ENCODE results near the gene ACBD4. TPM values are rescaled to one million over a fixed set of nuclear protein-coding genes. Genes with fewer than 3 reads are reported as not detected.

Gene ACBD4
- polyA plus RNA-seq, 1 of the 3 experiments (the other 2 are of a cell fraction): 15.8 TPM

DNA sequence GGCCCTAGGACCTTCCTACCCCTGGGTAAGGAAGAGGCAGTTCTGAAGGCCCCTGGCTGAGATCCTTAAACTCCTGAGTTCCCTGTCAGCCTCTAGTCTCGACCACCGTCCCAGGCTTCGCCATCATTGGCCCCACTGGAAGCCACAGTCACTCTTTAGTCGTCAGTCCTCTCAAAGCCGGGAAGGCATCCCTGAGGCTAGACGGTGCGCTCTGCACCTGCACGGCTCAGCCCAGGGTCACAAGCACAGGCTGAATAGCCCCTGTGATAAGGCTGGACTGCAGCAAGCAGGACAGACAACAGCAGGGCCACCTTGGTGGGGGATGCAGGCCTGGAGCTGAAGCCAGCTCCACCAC is 9.5 kb downstream of the ACBD4 start:
- peaks cover 0 to 2% of the 10 kb centered on the region in 2 experiments for H3K36me3 ChIP-seq (replicated peaks in 1 of 2; ENCODE audit: control insufficient read depth in 1 of 2, insufficient read depth in 2 of 2, low read length in 1 of 2)
- H2AFZ ChIP-seq (ENCODE audit: low read depth): no peak overlapping the region
- H3K4me3 ChIP-seq (ENCODE audit: low read depth in 2 of 2, low read length in 1 of 2): no peak overlapping the region
- DNase-seq: no peak
- CTCF ChIA-PET: interaction anchor here (1.6 to 10.6 kb wide), 3 partner anchors 11 to 53 kb away, joined by 5 to 209 read pairs (median 12); partner anchors contain the start of genes ACBD4 and PLCD3
- POLR2A ChIA-PET: interaction anchor here (1.6 kb wide), 1 partner anchor 9 kb away, joined by 8 read pairs; the partner anchor contains the start of gene ACBD4
- peaks cover 9% of the 10 kb centered on the region for H4K20me1 ChIP-seq (ENCODE audit: insufficient read depth)
- no peaks in the 10 kb centered on the region for H3K9me2 ChIP-seq
- no peaks in the 10 kb centered on the region for H3K9me3 ChIP-seq
- peaks cover 23% of the 10 kb centered on the region for H3K79me2 ChIP-seq (ENCODE audit: insufficient read depth)
- H3K9ac ChIP-seq: no peak overlapping the region
- no peaks in the 10 kb centered on the region for H3K27me3 ChIP-seq (ENCODE audit: insufficient read depth)
- no peak overlapping the region for H3K27ac ChIP-seq (ENCODE audit: low read depth in 2 of 2, low read length in 1 of 2)
- 97% methylated on average over 8 of the region's 8 CpGs for whole genome bisulfite sequencing (ENCODE audit: low lambda C conversion rate)
- no peak for TF ChIP-seq RAD21 (IDR thresholded peaks at IDR 0.05; ENCODE audit: low read length)
- TF ChIP-seq MEF2A (IDR thresholded peaks at IDR 0.05; ENCODE audit: borderline replicate concordance, low read depth): no peak
- TF ChIP-seq SMC3 (IDR thresholded peaks at IDR 0.05; ENCODE audit: low read depth, low read length): no peak
- TF ChIP-seq, protein P1, sequence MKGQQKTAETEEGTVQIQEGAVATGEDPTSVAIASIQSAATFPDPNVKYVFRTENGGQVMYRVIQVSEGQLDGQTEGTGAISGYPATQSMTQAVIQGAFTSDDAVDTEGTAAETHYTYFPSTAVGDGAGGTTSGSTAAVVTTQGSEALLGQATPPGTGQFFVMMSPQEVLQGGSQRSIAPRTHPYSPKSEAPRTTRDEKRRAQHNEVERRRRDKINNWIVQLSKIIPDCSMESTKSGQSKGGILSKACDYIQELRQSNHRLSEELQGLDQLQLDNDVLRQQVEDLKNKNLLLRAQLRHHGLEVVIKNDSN (IDR thresholded peaks at IDR 0.05; ENCODE audit: borderline replicate concordance, low read depth): no peak
- TF ChIP-seq MXI1 (IDR thresholded peaks at IDR 0.05; ENCODE audit: low read depth, low read length): no peak
- H3K4me1 ChIP-seq (ENCODE audit: control insufficient read depth in 1 of 2, insufficient read depth in 2 of 2, low read depth in 1 of 2, low read length in 1 of 2): peaks cover 8 to 11% of the 10 kb centered on the region in 2 experiments; a peak in 2 of 4 replicates
- no peak overlapping the region for H3K4me2 ChIP-seq
- peaks cover 30% of the 10 kb centered on the region for H3F3A ChIP-seq (replicated peaks; ENCODE audit: insufficient read depth)

DNA sequence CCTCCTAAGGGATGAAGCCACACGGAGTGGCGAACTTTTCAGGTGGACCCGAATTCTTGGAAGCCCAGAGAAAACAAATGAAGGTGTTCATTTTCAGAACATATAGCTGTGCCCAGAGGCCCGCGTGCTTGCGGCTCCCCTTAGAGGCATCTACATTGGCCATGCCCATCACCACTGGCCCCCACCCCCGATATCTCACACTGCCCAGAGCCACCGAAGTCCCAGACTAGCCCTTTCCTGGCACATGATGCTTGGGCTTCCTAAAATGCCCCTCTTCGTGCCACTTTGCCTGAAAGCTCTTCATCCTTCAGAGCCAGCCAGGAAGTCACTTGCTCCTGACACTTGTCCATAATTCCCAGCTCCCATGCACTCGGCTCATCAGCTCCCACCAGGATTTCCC is 10.7 kb downstream of the ACBD4 start:
- Histone ChIP-seq H2AFZ (ENCODE audit: low read depth) (no peak overlapping the region), H3K4me1 (ENCODE audit: control insufficient read depth in 1 of 2, insufficient read depth in 2 of 2, low read depth in 1 of 2, low read length in 1 of 2) (peaks cover 11 to 18% of the 10 kb centered on the region in 2 experiments; a peak in 3 of 4 replicates), H3K27ac (ENCODE audit: low read depth in 2 of 2, low read length in 1 of 2) (peak overlapping the region; percentile 14 to 99; a peak in 1 of 4 replicates), H4K20me1 (ENCODE audit: insufficient read depth) (peaks cover 20% of the 10 kb centered on the region), H3K4me3 (ENCODE audit: low read depth in 2 of 2, low read length in 1 of 2) (no peak overlapping the region), H3K9me2 (no peaks in the 10 kb centered on the region), H3K9me3 (no peaks in the 10 kb centered on the region), H3K79me2 (ENCODE audit: insufficient read depth) (peaks cover 34% of the 10 kb centered on the region), H3F3A (replicated peaks; ENCODE audit: insufficient read depth) (peaks cover 39% of the 10 kb centered on the region), H3K36me3 (replicated peaks in 1 of 2; ENCODE audit: control insufficient read depth in 1 of 2, insufficient read depth in 2 of 2, low read length in 1 of 2) (peaks cover 0 to 13% of the 10 kb centered on the region in 2 experiments), H3K27me3 (ENCODE audit: insufficient read depth) (no peaks in the 10 kb centered on the region), H3K9ac (peak overlapping the region; percentile 99; the same call in 1 of the 2 replicates), H3K4me2 (peak overlapping the region; percentile 90; the same call in 1 of the 2 replicates)
- TF ChIP-seq FOSL2 (IDR thresholded peaks at IDR 0.05; ENCODE audit: borderline replicate concordance, low read depth): no peak
- no peak for TF ChIP-seq FOXJ3 (CRISPR knock-in tag; IDR thresholded peaks at IDR 0.05)
- TF ChIP-seq TEAD4 (IDR thresholded peaks at IDR 0.05; ENCODE audit: borderline replicate concordance, insufficient read depth): no peak
- TF ChIP-seq YY1 (IDR thresholded peaks at IDR 0.05; ENCODE audit: low read depth): no peak
- TF ChIP-seq POLR2AphosphoS5 (IDR thresholded peaks at IDR 0.05; ENCODE audit: low read depth, low read length): no peak
- CTCF ChIA-PET: interaction anchor here (0.7 to 10.6 kb wide), 4 partner anchors 12 to 494 kb away, joined by 3 to 209 read pairs (median 8); partner anchors contain the start of genes ACBD4 and PLCD3
- POLR2A ChIA-PET: interaction anchor here (1.6 kb wide), 1 partner anchor 10 kb away, joined by 8 read pairs; the partner anchor contains the start of gene ACBD4
- DNase-seq: no peak
- 96% methylated on average over 10 of the region's 10 CpGs for WGBS (ENCODE audit: low lambda C conversion rate)

DNA sequence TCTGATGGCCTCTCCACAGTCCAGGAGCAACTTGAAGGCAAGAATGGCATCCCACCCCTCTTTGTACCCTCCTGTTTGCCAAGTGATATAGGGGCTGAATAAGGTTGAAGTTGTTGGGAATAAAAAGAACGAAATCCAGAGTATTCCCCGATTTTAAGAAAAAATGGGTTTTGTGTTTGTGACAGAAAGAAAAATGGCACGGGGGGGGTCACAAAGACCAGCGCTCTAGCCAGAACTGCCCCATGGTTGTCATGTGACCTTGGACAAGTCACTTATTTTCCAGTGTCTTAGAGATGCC is 11.1 kb downstream of the ACBD4 start:
- Histone ChIP-seq H3F3A (replicated peaks; ENCODE audit: insufficient read depth) (peaks cover 43% of the 10 kb centered on the region), H3K79me2 (ENCODE audit: insufficient read depth) (peaks cover 38% of the 10 kb centered on the region), H3K4me2 (peak overlapping the region; percentile 90), H2AFZ (ENCODE audit: low read depth) (0 out of 2 replicates have a peak overlapping the region, but pooled peaks have one; percentile 89), H3K27me3 (ENCODE audit: insufficient read depth) (no peaks in the 10 kb centered on the region), H3K36me3 (replicated peaks in 1 of 2; ENCODE audit: control insufficient read depth in 1 of 2, insufficient read depth in 2 of 2, low read length in 1 of 2) (peaks cover 0 to 15% of the 10 kb centered on the region in 2 experiments), H4K20me1 (ENCODE audit: insufficient read depth) (peaks cover 24% of the 10 kb centered on the region), H3K9me3 (no peaks in the 10 kb centered on the region), H3K4me3 (ENCODE audit: low read depth in 2 of 2, low read length in 1 of 2) (peak overlapping the region; percentile 63 to 75), H3K9me2 (no peaks in the 10 kb centered on the region), H3K9ac (peak overlapping the region; percentile 99), H3K27ac (ENCODE audit: low read depth in 2 of 2, low read length in 1 of 2) (peak overlapping the region; percentile 99 to 100), H3K4me1 (ENCODE audit: control insufficient read depth in 1 of 2, insufficient read depth in 2 of 2, low read depth in 1 of 2, low read length in 1 of 2) (peaks cover 14 to 22% of the 10 kb centered on the region in 2 experiments; a peak in 3 of 4 replicates)
- ChIA-PET CTCF (interaction anchor here (0.7 to 10.6 kb wide), 4 partner anchors 13 to 494 kb away, joined by 3 to 209 read pairs (median 8); partner anchors contain the start of genes ACBD4 and PLCD3), POLR2A (interaction anchor here (1.6 kb wide), 1 partner anchor 11 kb away, joined by 8 read pairs; the partner anchor contains the start of gene ACBD4)
- DNase-seq: no peak
- WGBS (ENCODE audit: low lambda C conversion rate): 94% methylated on average over 4 of the region's 4 CpGs
- TF ChIP-seq YY1 (IDR thresholded peaks at IDR 0.05; ENCODE audit: low read depth) (no peak), NFIC (IDR thresholded peaks at IDR 0.05; ENCODE audit: borderline replicate concordance) (no peak), CHD2 (IDR thresholded peaks at IDR 0.05; ENCODE audit: low read length, partially characterized antibody) (no peak), TEAD4 (IDR thresholded peaks at IDR 0.05; ENCODE audit: borderline replicate concordance, insufficient read depth) (no peak)
- TF ChIP-seq, protein P2, sequence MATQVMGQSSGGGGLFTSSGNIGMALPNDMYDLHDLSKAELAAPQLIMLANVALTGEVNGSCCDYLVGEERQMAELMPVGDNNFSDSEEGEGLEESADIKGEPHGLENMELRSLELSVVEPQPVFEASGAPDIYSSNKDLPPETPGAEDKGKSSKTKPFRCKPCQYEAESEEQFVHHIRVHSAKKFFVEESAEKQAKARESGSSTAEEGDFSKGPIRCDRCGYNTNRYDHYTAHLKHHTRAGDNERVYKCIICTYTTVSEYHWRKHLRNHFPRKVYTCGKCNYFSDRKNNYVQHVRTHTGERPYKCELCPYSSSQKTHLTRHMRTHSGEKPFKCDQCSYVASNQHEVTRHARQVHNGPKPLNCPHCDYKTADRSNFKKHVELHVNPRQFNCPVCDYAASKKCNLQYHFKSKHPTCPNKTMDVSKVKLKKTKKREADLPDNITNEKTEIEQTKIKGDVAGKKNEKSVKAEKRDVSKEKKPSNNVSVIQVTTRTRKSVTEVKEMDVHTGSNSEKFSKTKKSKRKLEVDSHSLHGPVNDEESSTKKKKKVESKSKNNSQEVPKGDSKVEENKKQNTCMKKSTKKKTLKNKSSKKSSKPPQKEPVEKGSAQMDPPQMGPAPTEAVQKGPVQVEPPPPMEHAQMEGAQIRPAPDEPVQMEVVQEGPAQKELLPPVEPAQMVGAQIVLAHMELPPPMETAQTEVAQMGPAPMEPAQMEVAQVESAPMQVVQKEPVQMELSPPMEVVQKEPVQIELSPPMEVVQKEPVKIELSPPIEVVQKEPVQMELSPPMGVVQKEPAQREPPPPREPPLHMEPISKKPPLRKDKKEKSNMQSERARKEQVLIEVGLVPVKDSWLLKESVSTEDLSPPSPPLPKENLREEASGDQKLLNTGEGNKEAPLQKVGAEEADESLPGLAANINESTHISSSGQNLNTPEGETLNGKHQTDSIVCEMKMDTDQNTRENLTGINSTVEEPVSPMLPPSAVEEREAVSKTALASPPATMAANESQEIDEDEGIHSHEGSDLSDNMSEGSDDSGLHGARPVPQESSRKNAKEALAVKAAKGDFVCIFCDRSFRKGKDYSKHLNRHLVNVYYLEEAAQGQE (IDR thresholded peaks at IDR 0.05; ENCODE audit: low read depth, low read length): no peak
- TF ChIP-seq, protein P1 (IDR thresholded peaks at IDR 0.05; ENCODE audit: borderline replicate concordance, low read depth): peak; percentile 34; the same call in 1 of the 2 replicates
- TF ChIP-seq, protein P3, sequence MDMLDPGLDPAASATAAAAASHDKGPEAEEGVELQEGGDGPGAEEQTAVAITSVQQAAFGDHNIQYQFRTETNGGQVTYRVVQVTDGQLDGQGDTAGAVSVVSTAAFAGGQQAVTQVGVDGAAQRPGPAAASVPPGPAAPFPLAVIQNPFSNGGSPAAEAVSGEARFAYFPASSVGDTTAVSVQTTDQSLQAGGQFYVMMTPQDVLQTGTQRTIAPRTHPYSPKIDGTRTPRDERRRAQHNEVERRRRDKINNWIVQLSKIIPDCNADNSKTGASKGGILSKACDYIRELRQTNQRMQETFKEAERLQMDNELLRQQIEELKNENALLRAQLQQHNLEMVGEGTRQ (IDR thresholded peaks at IDR 0.05; ENCODE audit: borderline replicate concordance, low read depth, low read length): no peak

Data from SK-N-SH (cell line).